ENCODE data around the gene PGF.

The PGF gene

GRCh38 chr14:74919421-74920165 is 35.8 kb downstream of the PGF start:
- DNase-seq (ENCODE audit: low spot score) = no peak

GRCh38 chr14:74918380-74918779 is 37.0 kb downstream of the PGF start:
- no peak for DNase-seq (ENCODE audit: low spot score)

- no peak for DNase-seq (ENCODE audit: low spot score)
Measured at GRCh38 chr14:74917646-74918081, 37.7 kb downstream of the PGF start.

GRCh38 chr14:74917178-74917543 is 38.2 kb downstream of the PGF start:
- no peak for DNase-seq (ENCODE audit: low spot score)

GRCh38 chr14:74915826-74916225 is 39.6 kb downstream of the PGF start:
- no peak for DNase-seq (ENCODE audit: low spot score)

- DNase-seq (ENCODE audit: low spot score) = no peak
Measured at GRCh38 chr14:74915426-74915825, 40.0 kb downstream of the PGF start.

- peak; percentile 72 for DNase-seq (ENCODE audit: low spot score)
Measured at GRCh38 chr14:74913986-74914573, 41.3 kb downstream of the PGF start.

- DNase-seq (ENCODE audit: low spot score) = no peak
Measured at GRCh38 chr14:74913393-74913910, 41.9 kb downstream of the PGF start.

GRCh38 chr14:74912801-74913200 is 42.6 kb downstream of the PGF start:
- DNase-seq (ENCODE audit: low spot score) = no peak

- no peak for DNase-seq (ENCODE audit: low spot score)
Measured at GRCh38 chr14:74912111-74912510, 43.3 kb downstream of the PGF start.

- no peak for DNase-seq (ENCODE audit: low spot score)
Measured at GRCh38 chr14:74911704-74912103, 43.7 kb downstream of the PGF start.

GRCh38 chr14:74911221-74911620 is 44.2 kb downstream of the PGF start:
- DNase-seq (ENCODE audit: low spot score) = no peak

GRCh38 chr14:74910556-74910955 is 44.8 kb downstream of the PGF start:
- no peak for DNase-seq (ENCODE audit: low spot score)

- DNase-seq (ENCODE audit: low spot score) = no peak
Measured at GRCh38 chr14:74909911-74910310, 45.5 kb downstream of the PGF start.

- DNase-seq (ENCODE audit: low spot score) = no peak
Measured at GRCh38 chr14:74909501-74909900, 45.9 kb downstream of the PGF start.

GRCh38 chr14:74908861-74909341 is 46.5 kb downstream of the PGF start:
- DNase-seq (ENCODE audit: low spot score) = no peak

GRCh38 chr14:74907744-74908143 is 47.7 kb downstream of the PGF start:
- DNase-seq (ENCODE audit: low spot score) = no peak

- DNase-seq (ENCODE audit: low spot score) = no peak
Measured at GRCh38 chr14:74906925-74907521, 48.4 kb downstream of the PGF start.

GRCh38 chr14:74905595-74906142 is 49.7 kb downstream of the PGF start:
- DNase-seq (ENCODE audit: low spot score) = peak; percentile 85

GRCh38 chr14:74904635-74905503 is 50.5 kb downstream of the PGF start:
- DNase-seq (ENCODE audit: low spot score) = no peak

GRCh38 chr14:74902941-74903705 is 52.3 kb downstream of the PGF start:
- DNase-seq (ENCODE audit: low spot score) = no peak
